Mesothelial cell of epicardium (in vitro differentiated cells): Measurements from ENCODE around the gene CHRNA9. TPM values are rescaled to one million over a fixed set of nuclear protein-coding genes. Genes with fewer than 3 reads are reported as not detected.

Experiments
- DNase-seq, 2 experiments: peaks; one replicate each; pipeline ENCODE4 v3.0.0; 2021; ENCODE audit warnings: low spot score in 2 of 2; ENCODE audit not compliant: unreplicated experiment in 2 of 2
- H3K27ac Mint-ChIP-seq: 2 replicates; pipeline ENCODE4 v1.8.0; 2021; ENCODE audit warnings: mixed read lengths
- H3K27me3 Mint-ChIP-seq: 2 replicates; pipeline ENCODE4 v1.8.0; 2021; ENCODE audit warnings: low read depth, mixed read lengths
- H3K36me3 Mint-ChIP-seq: 2 replicates; pipeline ENCODE4 v1.8.0; 2021; ENCODE audit warnings: mixed read lengths
- H3K4me1 Mint-ChIP-seq: 2 replicates; pipeline ENCODE4 v1.8.0; 2021; ENCODE audit warnings: mixed read lengths
- H3K4me3 Mint-ChIP-seq: 2 replicates; pipeline ENCODE4 v1.8.0; 2021; ENCODE audit warnings: mild to moderate bottlenecking, moderate library complexity, mixed read lengths
- H3K9me3 Mint-ChIP-seq: 2 replicates; pipeline ENCODE4 v1.8.0; 2021; ENCODE audit warnings: mixed read lengths
- CTCF ChIP-seq: fragments of 200-600 bp; sonication (generic); IDR thresholded peaks from one replicate; pipeline ENCODE4 v1.5.0; 2021; ENCODE audit warnings: antibody characterized with exemption; ENCODE audit not compliant: unreplicated experiment
- total RNA-seq: library from RNA; stranded (reverse); gene quantifications from 3 replicates; pipeline ENCODE4 v1.2.1, GENCODE V29; 2021

The CHRNA9 gene
- total RNA-seq, 1 donor from 2014 or later: not detected

DNA sequence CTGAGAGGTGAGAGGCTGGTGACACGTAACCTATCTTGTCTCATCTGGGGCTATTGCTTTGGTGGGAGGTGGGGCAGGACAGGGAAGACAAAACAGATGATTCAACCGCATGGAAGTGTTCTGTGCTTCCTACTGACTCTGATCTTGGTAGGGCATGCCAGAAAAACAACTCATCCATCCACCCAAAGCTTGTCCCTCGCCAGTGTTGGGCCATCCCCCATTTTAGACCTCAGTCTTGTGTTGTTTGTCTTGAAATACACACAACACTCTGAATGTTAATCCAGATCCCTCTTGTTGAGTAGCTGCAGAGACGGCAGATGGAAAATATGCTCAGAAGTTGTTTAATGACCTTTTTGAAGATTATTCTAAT, 377 bp downstream of the CHRNA9 start:
- no peak for DNase-seq
- no peaks in the 10 kb centered on the region for H3K36me3 Mint-ChIP-seq
- H3K27ac Mint-ChIP-seq: no peak overlapping the region
- TF ChIP-seq CTCF: no peak
- H3K27me3 Mint-ChIP-seq: no peaks in the 10 kb centered on the region
- H3K4me3 Mint-ChIP-seq: no peak overlapping the region
- H3K9me3 Mint-ChIP-seq: peaks cover 3% of the 10 kb centered on the region
- H3K4me1 Mint-ChIP-seq: peaks cover 12% of the 10 kb centered on the region

- no peaks in the 10 kb centered on the region for H3K27me3 Mint-ChIP-seq
- H3K36me3 Mint-ChIP-seq: no peaks in the 10 kb centered on the region
- H3K4me1 Mint-ChIP-seq: peaks cover 12% of the 10 kb centered on the region
- no peak for DNase-seq
- no peak overlapping the region for H3K4me3 Mint-ChIP-seq
- no peak for TF ChIP-seq CTCF
- peaks cover 3% of the 10 kb centered on the region for H3K9me3 Mint-ChIP-seq
- no peak overlapping the region for H3K27ac Mint-ChIP-seq
Observed at GRCh38 chr4:40337051-40337450, 1.9 kb downstream of the CHRNA9 start.

- Mint-ChIP-seq H3K4me1 (peaks cover 12% of the 10 kb centered on the region), H3K36me3 (no peaks in the 10 kb centered on the region), H3K27me3 (no peaks in the 10 kb centered on the region), H3K4me3 (no peak overlapping the region), H3K9me3 (peaks cover 7% of the 10 kb centered on the region), H3K27ac (no peak overlapping the region)
- no peak for DNase-seq
- no peak for TF ChIP-seq CTCF
Observed at GRCh38 chr4:40337523-40337922, 2.4 kb downstream of the CHRNA9 start.

DNA sequence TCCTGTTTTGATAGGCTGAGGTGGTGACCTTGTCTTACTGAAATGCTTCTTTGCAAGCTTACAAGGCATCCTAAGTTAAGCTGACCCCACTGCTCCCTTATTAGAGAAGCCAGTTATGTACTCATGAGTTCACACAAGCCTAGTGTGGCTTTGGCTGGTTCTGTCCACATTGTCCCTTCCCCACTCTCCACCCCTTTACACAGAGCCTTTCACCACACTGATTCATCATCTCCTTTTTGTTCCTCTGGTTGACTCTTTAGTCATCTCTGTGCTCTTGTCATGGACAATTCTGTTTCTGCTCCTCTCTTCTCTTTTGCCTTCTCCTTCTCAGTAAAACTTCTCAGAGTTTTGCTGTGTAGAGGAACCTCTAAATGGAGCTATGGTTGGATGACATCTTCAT, 4.9 kb downstream of the CHRNA9 start:
- H3K27ac Mint-ChIP-seq: no peak overlapping the region
- H3K4me1 Mint-ChIP-seq: peaks cover 2% of the 10 kb centered on the region
- DNase-seq: no peak
- TF ChIP-seq CTCF: no peak
- peaks cover 19% of the 10 kb centered on the region for H3K9me3 Mint-ChIP-seq
- H3K36me3 Mint-ChIP-seq: no peaks in the 10 kb centered on the region
- H3K4me3 Mint-ChIP-seq: no peak overlapping the region
- no peaks in the 10 kb centered on the region for H3K27me3 Mint-ChIP-seq

GRCh38 chr4:40347472-40347871, 12.3 kb downstream of the CHRNA9 start:
- Mint-ChIP-seq H3K36me3 (no peaks in the 10 kb centered on the region), H3K27ac (no peak overlapping the region), H3K27me3 (no peaks in the 10 kb centered on the region), H3K9me3 (peaks cover 23% of the 10 kb centered on the region), H3K4me3 (no peak overlapping the region), H3K4me1 (no peaks in the 10 kb centered on the region)
- DNase-seq: no peak
- TF ChIP-seq CTCF: no peak

- TF ChIP-seq CTCF: no peak
- H3K4me1 Mint-ChIP-seq: no peaks in the 10 kb centered on the region
- no peak overlapping the region for H3K4me3 Mint-ChIP-seq
- no peaks in the 10 kb centered on the region for H3K27me3 Mint-ChIP-seq
- DNase-seq: no peak
- no peaks in the 10 kb centered on the region for H3K36me3 Mint-ChIP-seq
- H3K27ac Mint-ChIP-seq: no peak overlapping the region
- peaks cover 20% of the 10 kb centered on the region for H3K9me3 Mint-ChIP-seq
Observed at GRCh38 chr4:40348000-40348399, 12.9 kb downstream of the CHRNA9 start.
